ENCODE results near the gene NLRP10. TPM values are rescaled to one million over a fixed set of nuclear protein-coding genes. Genes with fewer than 3 reads are reported as not detected.

NLRP10 gene
- total and polyA plus RNA-seq, 2 donors (not counting 3 experiments of a cell fraction or from before 2014, with no cell fraction given), result not detected

GRCh38 chr11:8000390-8000789 lies 35.1 kb upstream of the NLRP10 start:
- TF ChIP-seq MYC (IDR thresholded peaks at IDR 0.05; ENCODE audit: low read depth, low read length) (no peak), POLR2AphosphoS5 (IDR thresholded peaks at IDR 0.05; ENCODE audit: insufficient read depth, low read depth, low read length) (no peak), POLR2A (IDR thresholded peaks at IDR 0.05; ENCODE audit: low read depth, low read length) (no peak), EZH2 (IDR thresholded peaks at IDR 0.05; ENCODE audit: borderline replicate concordance, low read depth, low read length, severe bottlenecking) (no peak), CTCF (IDR thresholded peaks at IDR 0.05; ENCODE audit: extremely low read depth in 1 of 2, insufficient read depth in 1 of 2, low read depth in 1 of 2, low read length in 2 of 2) (no peak), JUN (IDR thresholded peaks at IDR 0.05; ENCODE audit: borderline replicate concordance, insufficient read depth, insufficient read length, low read depth) (no peak)
- dilution Hi-C loops (cut with MboI; ENCODE audit: extremely low pct_ligation_motif_present, low sequenced_read_pairs), result no loop called here

More at GRCh38 chr11:8000390-8000789, 35.1 kb upstream of the NLRP10 start:
- Histone ChIP-seq H3K36me3 (ENCODE audit: control insufficient read depth in 2 of 2, extremely low read depth in 1 of 2, insufficient read depth in 2 of 2, low read length in 2 of 2) (peaks cover 8 to 22% of the 10 kb centered on the region in 2 experiments), H3K79me2 (ENCODE audit: control insufficient read depth, insufficient read depth, low read length) (no peaks in the 10 kb centered on the region), H3K27ac (ENCODE audit: insufficient read depth, low read depth, low read length) (no peak overlapping the region), H3K9me1 (replicated peaks; ENCODE audit: control insufficient read depth, extremely low read depth, insufficient read depth, low read length) (no peaks in the 10 kb centered on the region), H3K9ac (replicated peaks; ENCODE audit: extremely low read depth, insufficient read depth, low read length) (no peak overlapping the region), H3K9me3 (replicated peaks; ENCODE audit: control insufficient read depth, insufficient read depth, low read length) (no peaks in the 10 kb centered on the region), H3K4me3 (replicated peaks in 1 of 3; ENCODE audit: insufficient read depth in 1 of 3, low read depth in 1 of 3, low read length in 3 of 3) (no peak overlapping the region), H3K4me1 (ENCODE audit: control insufficient read depth, extremely low read depth, insufficient read depth, low read length) (peaks cover 2% of the 10 kb centered on the region), H3K4me2 (ENCODE audit: insufficient read depth, low read length) (no peak overlapping the region), H3K27me3 (ENCODE audit: control insufficient read depth in 2 of 2, insufficient read depth in 2 of 2, low read length in 2 of 2) (no peaks in the 10 kb centered on the region), H2AFZ (ENCODE audit: low read depth, low read length) (no peak overlapping the region), H4K20me1 (replicated peaks; ENCODE audit: control insufficient read depth, extremely low read depth, insufficient read depth, low read length) (no peaks in the 10 kb centered on the region)
- ChIA-PET CTCF (interaction anchor here (1.2 to 2.0 kb wide), 2 partner anchors 13 to 99 kb away, joined by 5 to 9 read pairs; partner anchors contain the start of gene EIF3F), POLR2A (no interaction called here)
- DNase-seq (ENCODE audit: low read depth, low spot score) (no peak), FAIRE-seq (no peak)
- intact Hi-C loops (cut with micrococcal nuclease), result no loop called here
- BruUV-seq (replicated peaks), result no TSS peak

Data from endothelial cell of umbilical vein (primary cell).